ENCODE results near the gene LIPT2. TPM values are rescaled to one million over a fixed set of nuclear protein-coding genes. Genes with fewer than 3 reads are reported as not detected.

Gene LIPT2
- total and polyA plus RNA-seq, 8 donors, result 0.71 to 4.1 (median 1.6) TPM

GRCh38 chr11:74450318-74450717 is 43.2 kb downstream of the LIPT2 start:
- Histone ChIP-seq H3K4me3 (no peak overlapping the region), H3K27me3 (no peaks in the 10 kb centered on the region), H3K36me3 (no peaks in the 10 kb centered on the region), H3K9me3 (no peaks in the 10 kb centered on the region), H3K27ac (no peak overlapping the region), H3K4me1 (peaks cover 0 to 5% (median 4%) of the 10 kb centered on the region in 3 donors)
- FAIRE-seq (no peak), DNase-seq (no peak), ATAC-seq (no peak)
- intact Hi-C loops (cut with DNase I), result loop anchor here in 1 of 3 donors (5.0 kb wide), 1 partner anchor 122 kb away; no protein-coding TSS in a partner anchor
- WGBS, 2 donors, result 66 to 76% methylated on average over 6 of the region's 6 CpGs
- no peak for TF ChIP-seq CTCF (IDR thresholded peaks at IDR 0.05)

- Histone ChIP-seq H3K27me3 (no peaks in the 10 kb centered on the region), H3K27ac (no peak overlapping the region), H3K36me3 (no peaks in the 10 kb centered on the region), H3K4me1 (peaks cover 3 to 8% (median 5%) of the 10 kb centered on the region in 3 donors), H3K9me3 (no peaks in the 10 kb centered on the region), H3K4me3 (no peak overlapping the region)
- WGBS, 2 donors, result 59 to 75% methylated on average over 2 of the region's 2 CpGs
- intact Hi-C loops (cut with DNase I), result loop anchor here in 2 of 3 donors (5.0 kb wide), 2 partner anchors 57 to 192 kb away; no protein-coding TSS in a partner anchor
- FAIRE-seq (no peak), ATAC-seq (peak; percentile 67 to 87 (median 77)), DNase-seq (peak in 3 of 6 donors; percentile 46 to 67 (median 57))
- TF ChIP-seq CTCF (IDR thresholded peaks at IDR 0.05), result peak; percentile 31 to 56 (median 48)
Measured at GRCh38 chr11:74449369-74449931, 44.1 kb downstream of the LIPT2 start.

- FAIRE-seq, result no peak
- Histone ChIP-seq H3K4me3 (no peak overlapping the region), H3K4me1 (peaks cover 15 to 23% (median 18%) of the 10 kb centered on the region in 3 donors), H3K27me3 (no peaks in the 10 kb centered on the region), H3K27ac (no peak overlapping the region), H3K36me3 (no peaks in the 10 kb centered on the region), H3K9me3 (no peaks in the 10 kb centered on the region)
- TF ChIP-seq CTCF (IDR thresholded peaks at IDR 0.05), result no peak
- intact Hi-C loops (cut with DNase I), result loop anchor here in 2 of 3 donors (5.0 kb wide), 2 partner anchors 55 to 190 kb away; no protein-coding TSS in a partner anchor
- no peak for DNase-seq
- ATAC-seq, result no peak
Measured at GRCh38 chr11:74447720-74448119, 45.8 kb downstream of the LIPT2 start.

- no peak for TF ChIP-seq CTCF (IDR thresholded peaks at IDR 0.05)
- ATAC-seq (no peak), FAIRE-seq (no peak), DNase-seq (no peak)
- Histone ChIP-seq H3K4me1 (peaks cover 18 to 28% (median 24%) of the 10 kb centered on the region in 3 donors), H3K27me3 (no peaks in the 10 kb centered on the region), H3K27ac (no peak overlapping the region), H3K4me3 (no peak overlapping the region), H3K9me3 (no peaks in the 10 kb centered on the region), H3K36me3 (no peaks in the 10 kb centered on the region)
- intact Hi-C loops (cut with DNase I), result loop anchor here in 2 of 3 donors (5.0 kb wide), 2 partner anchors 54 to 189 kb away; no protein-coding TSS in a partner anchor
- 89 to 95% methylated on average over 1 of the region's 1 CpG for WGBS, 2 donors
Measured at GRCh38 chr11:74446532-74446938, 47.0 kb downstream of the LIPT2 start.

Data from pancreas (tissue), 10 donors.